ENCODE results near the gene MEF2B. TPM values are rescaled to one million over a fixed set of nuclear protein-coding genes. Genes with fewer than 3 reads are reported as not detected.

The MEF2B gene
- total and polyA plus RNA-seq, 12 donors, result 0.42 to 6.0 (median 1.4) TPM; not detected in 4

GRCh38 chr19:19211499-19212420 lies 41.7 kb upstream of the MEF2B start, which contains the start of gene NCAN:
NCAN (plus strand) TSS chr19:19211958; CDS start chr19:19216954, 4,996 bp downstream.
- intact Hi-C loops (cut with DNase I), result no loop called here
- 6 to 14% (median 10%) methylated on average over 16 to 54 of the region's 54 CpGs for WGBS, 4 donors
- Histone ChIP-seq H3K9me3 (replicated peaks in 1 of 3) (no peaks in the 10 kb centered on the region), H3K4me3 (no peak within 1 kb of the TSS), H3K36me3 (replicated peaks in 1 of 2) (no peaks in the 10 kb centered on the region), H3K27ac (no peak within 1 kb of the TSS), H3K4me1 (replicated peaks in 1 of 2) (no peaks in the 10 kb centered on the region), H3K27me3 (peaks cover 33% of the 10 kb centered on the region)
- no peak for DNase-seq
- TF ChIP-seq POLR2A (IDR thresholded peaks at IDR 0.05), result no peak
- TF ChIP-seq, protein P1, sequence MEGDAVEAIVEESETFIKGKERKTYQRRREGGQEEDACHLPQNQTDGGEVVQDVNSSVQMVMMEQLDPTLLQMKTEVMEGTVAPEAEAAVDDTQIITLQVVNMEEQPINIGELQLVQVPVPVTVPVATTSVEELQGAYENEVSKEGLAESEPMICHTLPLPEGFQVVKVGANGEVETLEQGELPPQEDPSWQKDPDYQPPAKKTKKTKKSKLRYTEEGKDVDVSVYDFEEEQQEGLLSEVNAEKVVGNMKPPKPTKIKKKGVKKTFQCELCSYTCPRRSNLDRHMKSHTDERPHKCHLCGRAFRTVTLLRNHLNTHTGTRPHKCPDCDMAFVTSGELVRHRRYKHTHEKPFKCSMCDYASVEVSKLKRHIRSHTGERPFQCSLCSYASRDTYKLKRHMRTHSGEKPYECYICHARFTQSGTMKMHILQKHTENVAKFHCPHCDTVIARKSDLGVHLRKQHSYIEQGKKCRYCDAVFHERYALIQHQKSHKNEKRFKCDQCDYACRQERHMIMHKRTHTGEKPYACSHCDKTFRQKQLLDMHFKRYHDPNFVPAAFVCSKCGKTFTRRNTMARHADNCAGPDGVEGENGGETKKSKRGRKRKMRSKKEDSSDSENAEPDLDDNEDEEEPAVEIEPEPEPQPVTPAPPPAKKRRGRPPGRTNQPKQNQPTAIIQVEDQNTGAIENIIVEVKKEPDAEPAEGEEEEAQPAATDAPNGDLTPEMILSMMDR (IDR thresholded peaks at IDR 0.05), result no peak

DNA sequence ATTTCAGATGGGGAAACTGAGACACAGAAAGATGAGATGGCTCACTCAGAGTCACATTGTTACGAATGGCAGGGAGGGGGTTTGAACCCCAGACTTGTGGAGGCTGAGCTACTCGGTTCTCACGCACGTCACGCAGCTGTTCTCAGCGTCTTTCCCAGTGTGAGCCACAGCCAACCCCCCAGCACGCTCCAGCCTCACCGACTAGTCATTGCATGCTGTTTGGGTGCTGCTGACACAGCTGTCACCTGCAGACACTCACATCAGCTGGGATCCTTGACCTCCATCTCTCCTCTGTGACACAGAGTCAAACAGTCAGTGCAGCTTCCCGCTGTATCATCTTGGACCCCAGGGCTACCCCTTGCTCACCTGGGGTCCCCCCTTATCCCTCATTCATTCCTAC lies 39.3 kb upstream of the MEF2B start:
- DNase-seq, result no peak
- Histone ChIP-seq H3K4me1 (replicated peaks in 1 of 2) (no peaks in the 10 kb centered on the region), H3K27ac (no peak overlapping the region), H3K27me3 (peaks cover 33% of the 10 kb centered on the region), H3K4me3 (no peak overlapping the region), H3K36me3 (replicated peaks in 1 of 2) (no peaks in the 10 kb centered on the region), H3K9me3 (replicated peaks in 1 of 3) (no peaks in the 10 kb centered on the region)
- intact Hi-C loops (cut with DNase I), result no loop called here
- 41 to 60% (median 51%) methylated on average over 4 to 9 of the region's 9 CpGs for WGBS, 4 donors
- no peak for TF ChIP-seq POLR2A (IDR thresholded peaks at IDR 0.05)
- TF ChIP-seq, protein P1 (IDR thresholded peaks at IDR 0.05), result no peak

- H3K27ac ChIP-seq, result no peak overlapping the region
- intact Hi-C loops (cut with DNase I), result no loop called here
- no peaks in the 10 kb centered on the region for H3K9me3 ChIP-seq (replicated peaks in 1 of 3)
- no peak for TF ChIP-seq POLR2A (IDR thresholded peaks at IDR 0.05)
- TF ChIP-seq, protein P1 (IDR thresholded peaks at IDR 0.05), result no peak
- H3K27me3 ChIP-seq, result peaks cover 30% of the 10 kb centered on the region
- H3K4me1 ChIP-seq (replicated peaks in 1 of 2), result peaks cover under 1 to 1% of the 10 kb centered on the region in 2 donors
- DNase-seq, result no peak
- no peak overlapping the region for H3K4me3 ChIP-seq
- H3K36me3 ChIP-seq (replicated peaks in 1 of 2), result no peaks in the 10 kb centered on the region
- WGBS, 4 donors, result 48 to 100% (median 69%) methylated on average over 2 to 8 of the region's 8 CpGs
These were observed 37.8 kb upstream of the MEF2B start for GRCh38 chr19:19207637-19208572.

- H3K4me1 ChIP-seq (replicated peaks in 1 of 2), result peaks cover 7 to 10% of the 10 kb centered on the region in 2 donors
- intact Hi-C loops (cut with DNase I), result no loop called here
- 61 to 70% (median 66%) methylated on average over 5 of the region's 5 CpGs for WGBS, 4 donors
- no peak overlapping the region for H3K4me3 ChIP-seq
- peaks cover 22% of the 10 kb centered on the region for H3K27me3 ChIP-seq
- TF ChIP-seq POLR2A (IDR thresholded peaks at IDR 0.05), result no peak
- TF ChIP-seq, protein P1 (IDR thresholded peaks at IDR 0.05), result no peak
- no peak overlapping the region for H3K27ac ChIP-seq
- H3K9me3 ChIP-seq (replicated peaks in 1 of 3), result no peaks in the 10 kb centered on the region
- DNase-seq, result no peak
- H3K36me3 ChIP-seq (replicated peaks in 1 of 2), result no peaks in the 10 kb centered on the region
These were observed 36.9 kb upstream of the MEF2B start for GRCh38 chr19:19206938-19207337.

All from adrenal gland (tissue), 12 donors.